VCaP (cell line): ENCODE measurements around the gene ABCC3.

Source experiments
- H3K27ac ChIP-seq: fragments of 450-650 bp; 2 replicates; pipeline ENCODE4 v1.5.1; 2017
- CTCF ChIP-seq: fragments of 450-650 bp; conservative IDR thresholded peaks from 2 replicates; pipeline ENCODE4 v1.5.1; 2017; ENCODE audit warnings: mild to moderate bottlenecking, moderate library complexity

Gene ABCC3

DNA sequence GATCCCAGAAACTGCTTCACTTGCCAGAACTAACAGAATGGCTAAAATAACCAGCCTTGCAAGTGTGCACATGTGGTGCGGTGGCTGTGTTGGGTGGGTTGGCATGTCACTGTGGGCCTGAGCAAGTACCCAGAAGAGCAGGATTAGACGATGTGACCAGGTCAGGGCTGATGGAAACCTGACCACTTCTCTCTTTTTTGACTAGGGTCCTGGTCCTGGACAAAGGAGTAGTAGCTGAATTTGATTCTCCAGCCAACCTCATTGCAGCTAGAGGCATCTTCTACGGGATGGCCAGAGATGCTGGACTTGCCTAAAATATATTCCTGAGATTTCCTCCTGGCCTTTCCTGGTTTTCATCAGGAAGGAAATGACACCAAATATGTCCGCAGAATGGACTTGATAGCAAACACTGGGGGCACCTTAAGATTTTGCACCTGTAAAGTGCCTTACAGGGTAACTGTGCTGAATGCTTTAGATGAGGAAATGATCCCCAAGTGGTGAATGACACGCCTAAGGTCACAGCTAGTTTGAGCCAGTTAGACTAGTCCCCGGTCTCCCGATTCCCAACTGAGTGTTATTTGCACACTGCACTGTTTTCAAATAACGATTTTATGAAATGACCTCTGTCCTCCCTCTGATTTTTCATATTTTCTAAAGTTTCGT is 56.3 kb downstream of the ABCC3 start:
- H3K27ac ChIP-seq = peak overlapping the region; percentile 99
- no peak for TF ChIP-seq CTCF

GRCh38 chr17:50691550-50692447 is 57.1 kb downstream of the ABCC3 start:
- TF ChIP-seq CTCF = no peak
- peak overlapping the region; percentile 99 for H3K27ac ChIP-seq

DNA sequence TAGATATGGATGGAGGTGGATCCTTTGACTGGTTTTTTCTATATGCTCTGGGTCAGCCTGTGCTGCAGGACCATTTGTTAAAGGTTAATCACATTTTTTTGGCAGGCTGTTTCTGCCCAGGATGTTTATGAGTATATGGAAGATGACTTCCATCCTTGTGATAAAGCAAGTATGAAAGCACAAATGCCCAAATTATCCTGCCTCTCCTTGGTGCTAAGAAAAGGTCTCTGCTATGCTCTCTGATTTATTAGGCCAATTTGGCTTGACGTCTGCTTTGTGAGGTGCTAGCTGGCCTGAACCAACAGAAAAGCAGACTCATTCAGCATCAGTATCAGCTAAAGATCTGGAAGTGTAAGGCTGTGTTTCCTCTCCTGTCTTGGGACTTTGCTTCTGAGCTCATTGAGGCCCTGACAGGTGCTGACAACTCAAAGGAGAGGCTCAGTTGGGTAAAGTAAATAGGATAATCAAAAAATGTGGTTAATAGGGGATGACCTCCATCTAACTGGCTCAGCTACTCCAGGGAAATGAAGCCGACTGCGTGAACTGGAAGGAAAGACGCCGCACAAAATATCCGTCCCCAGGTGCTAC is 57.9 kb downstream of the ABCC3 start:
- no peak for TF ChIP-seq CTCF
- H3K27ac ChIP-seq = peak overlapping the region; percentile 99

- peak overlapping the region; percentile 99 for H3K27ac ChIP-seq
These were observed 58.5 kb downstream of the ABCC3 start for GRCh38 chr17:50693036-50693682.

DNA sequence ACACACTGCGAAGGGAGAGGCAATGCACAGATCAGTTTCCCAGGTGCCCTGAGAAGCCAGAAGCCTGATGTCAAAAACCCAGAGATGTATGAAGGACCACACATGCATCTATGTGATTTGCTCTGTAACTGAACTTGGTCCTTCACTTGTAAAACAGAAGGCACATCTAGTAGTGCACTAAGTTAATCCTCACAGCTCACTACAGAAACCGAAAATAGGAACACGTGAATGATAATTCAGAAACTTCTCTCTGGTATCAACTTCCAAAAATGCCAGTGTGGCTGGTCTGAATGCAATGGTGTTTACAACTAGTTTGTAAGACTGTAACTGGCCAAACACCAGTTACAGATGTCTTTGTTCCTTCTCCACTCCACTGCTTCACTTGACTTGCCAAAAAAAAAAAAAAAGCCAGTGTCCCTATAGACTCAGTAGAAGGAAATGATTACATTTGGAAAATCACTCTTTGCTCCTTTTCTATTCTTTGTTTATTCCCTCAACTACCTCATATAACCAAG is 61.7 kb downstream of the ABCC3 start:
- no peak for TF ChIP-seq CTCF
- peak overlapping the region; percentile 99 for H3K27ac ChIP-seq

More at GRCh38 chr17:50693036-50693682, 58.5 kb downstream of the ABCC3 start:
- TF ChIP-seq CTCF = no peak

DNA sequence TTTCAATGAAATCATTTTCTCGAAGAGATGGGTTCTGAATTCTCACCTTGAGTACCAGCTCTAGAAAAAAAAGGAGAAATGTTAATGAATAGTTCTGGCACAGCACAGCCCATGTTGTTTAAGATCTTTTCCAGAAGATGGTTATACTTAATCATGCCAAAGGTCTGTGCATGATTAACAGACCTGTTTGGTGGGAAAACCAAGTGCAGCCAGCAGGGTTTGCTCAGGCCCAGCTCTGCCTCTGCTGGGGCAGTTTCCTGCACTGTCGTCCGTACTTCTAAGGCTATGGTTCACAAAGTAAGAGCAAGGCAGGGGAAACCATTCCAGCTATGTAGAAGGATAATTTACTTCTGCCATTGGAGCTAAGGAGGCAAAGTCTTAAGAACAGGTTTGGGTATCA is 62.4 kb downstream of the ABCC3 start:
- H3K27ac ChIP-seq = peak overlapping the region; percentile 99
- TF ChIP-seq CTCF = 0 out of 2 replicates have a peak, but pooled peaks have one; percentile 16
